T-helper 1 cell treated with Interleukin-12 subunit alpha and Interleukin-12 subunit beta and Interleukin-4 antibody, amounts not matched to agents 30 μg/mL and 1 μg/mL, for 36 hours (primary cell): ENCODE measurements around the gene ICOS.
"Not testable (repeated sequence)": the region's sequence is repeated elsewhere in the genome, so short reads cannot be mapped to it uniquely, and the experiment has no call there.

ENCODE experiments used
- H3K27ac Mint-ChIP-seq: one replicate; pipeline ENCODE4 v1.8.0; 2021; ENCODE audit warnings: mild to moderate bottlenecking, mixed read lengths
- H3K27me3 Mint-ChIP-seq: one replicate; pipeline ENCODE4 v1.8.0; 2021; ENCODE audit warnings: low read depth, mixed read lengths
- H3K36me3 Mint-ChIP-seq: one replicate; pipeline ENCODE4 v1.8.0; 2021; ENCODE audit warnings: low read depth, mixed read lengths
- H3K4me1 Mint-ChIP-seq: one replicate; pipeline ENCODE4 v1.8.0; 2021; ENCODE audit warnings: low read depth, mixed read lengths
- H3K4me3 Mint-ChIP-seq: one replicate; pipeline ENCODE4 v1.8.0; 2021; ENCODE audit warnings: mild to moderate bottlenecking, moderate library complexity, mixed read lengths
- H3K9me3 Mint-ChIP-seq: one replicate; pipeline ENCODE4 v1.8.0; 2021; ENCODE audit warnings: mixed read lengths

The ICOS gene

GRCh38 chr2:203972066-203972465 is 35.5 kb downstream of the ICOS start:
- Mint-ChIP-seq H3K4me1 (peaks cover 8% of the 10 kb centered on the region), H3K4me3 (no peak overlapping the region), H3K27ac (no peak overlapping the region), H3K36me3 (peaks cover 8% of the 10 kb centered on the region), H3K27me3 (no peaks in the 10 kb centered on the region), H3K9me3 (no peaks in the 10 kb centered on the region)

- Mint-ChIP-seq H3K27ac (no peak overlapping the region), H3K36me3 (peaks cover 8% of the 10 kb centered on the region), H3K9me3 (no peaks in the 10 kb centered on the region)
Measured at GRCh38 chr2:203973000-203973399, 36.4 kb downstream of the ICOS start.

GRCh38 chr2:203973676-203974075 is 37.1 kb downstream of the ICOS start:
- peaks cover 8% of the 10 kb centered on the region for H3K4me1 Mint-ChIP-seq
- H3K27me3 Mint-ChIP-seq = no peaks in the 10 kb centered on the region
- no peak overlapping the region for H3K27ac Mint-ChIP-seq
- no peak overlapping the region for H3K4me3 Mint-ChIP-seq
- peaks cover 8% of the 10 kb centered on the region for H3K36me3 Mint-ChIP-seq
- H3K9me3 Mint-ChIP-seq = no peaks in the 10 kb centered on the region

More at GRCh38 chr2:203973000-203973399, 36.4 kb downstream of the ICOS start:
- peaks cover 8% of the 10 kb centered on the region for H3K4me1 Mint-ChIP-seq
- H3K27me3 Mint-ChIP-seq = no peaks in the 10 kb centered on the region
- H3K4me3 Mint-ChIP-seq = no peak overlapping the region

GRCh38 chr2:203975912-203976311 is 39.3 kb downstream of the ICOS start:
- Mint-ChIP-seq H3K27me3 (no peaks in the 10 kb centered on the region), H3K9me3 (peaks cover 5% of the 10 kb centered on the region)

GRCh38 chr2:203982276-203982675 is 45.7 kb downstream of the ICOS start:
- H3K9me3 Mint-ChIP-seq = peaks cover 10% of the 10 kb centered on the region
- H3K27me3 Mint-ChIP-seq = no peaks in the 10 kb centered on the region
- H3K36me3 Mint-ChIP-seq = peaks cover 3% of the 10 kb centered on the region

More at GRCh38 chr2:203975912-203976311, 39.3 kb downstream of the ICOS start:
- H3K27ac Mint-ChIP-seq = no peak overlapping the region
- no peak overlapping the region for H3K4me3 Mint-ChIP-seq
- peaks cover 8% of the 10 kb centered on the region for H3K4me1 Mint-ChIP-seq
- peaks cover 3% of the 10 kb centered on the region for H3K36me3 Mint-ChIP-seq

GRCh38 chr2:203983064-203983715 is 46.6 kb downstream of the ICOS start:
- Mint-ChIP-seq H3K4me3 (no peak overlapping the region), H3K4me1 (peaks cover 13% of the 10 kb centered on the region), H3K27ac (no peak overlapping the region), H3K36me3 (peaks cover 3% of the 10 kb centered on the region), H3K27me3 (no peaks in the 10 kb centered on the region), H3K9me3 (peaks cover 10% of the 10 kb centered on the region)

More at GRCh38 chr2:203982276-203982675, 45.7 kb downstream of the ICOS start:
- peaks cover 6% of the 10 kb centered on the region for H3K4me1 Mint-ChIP-seq
- no peak overlapping the region for H3K27ac Mint-ChIP-seq
- no peak overlapping the region for H3K4me3 Mint-ChIP-seq

- H3K4me3 Mint-ChIP-seq, H3K27me3 Mint-ChIP-seq, H3K9me3 Mint-ChIP-seq, H3K36me3 Mint-ChIP-seq, H3K27ac Mint-ChIP-seq: not testable (repeated sequence)
- peaks cover 26% of the 10 kb centered on the region for H3K4me1 Mint-ChIP-seq
Measured at GRCh38 chr2:203985978-203986377, 49.4 kb downstream of the ICOS start.

GRCh38 chr2:203987959-203988358 is 51.4 kb downstream of the ICOS start:
- Mint-ChIP-seq H3K27me3 (no peaks in the 10 kb centered on the region), H3K9me3 (peaks cover under 1% of the 10 kb centered on the region), H3K36me3 (no peaks in the 10 kb centered on the region), H3K4me3 (no peak overlapping the region), H3K4me1 (peaks cover 26% of the 10 kb centered on the region), H3K27ac (peak overlapping the region; percentile 12)

- no peaks in the 10 kb centered on the region for H3K36me3 Mint-ChIP-seq
- H3K27ac Mint-ChIP-seq = peak overlapping the region; percentile 64
Measured at GRCh38 chr2:203988500-203989260, 52.1 kb downstream of the ICOS start.

GRCh38 chr2:203989521-203989920 is 53.0 kb downstream of the ICOS start:
- H3K9me3 Mint-ChIP-seq = no peaks in the 10 kb centered on the region
- no peaks in the 10 kb centered on the region for H3K27me3 Mint-ChIP-seq
- peak overlapping the region; percentile 17 for H3K4me3 Mint-ChIP-seq
- no peaks in the 10 kb centered on the region for H3K36me3 Mint-ChIP-seq
- H3K27ac Mint-ChIP-seq = peak overlapping the region; percentile 82
- H3K4me1 Mint-ChIP-seq = peaks cover 29% of the 10 kb centered on the region

More at GRCh38 chr2:203988500-203989260, 52.1 kb downstream of the ICOS start:
- H3K9me3 Mint-ChIP-seq = no peaks in the 10 kb centered on the region
- H3K27me3 Mint-ChIP-seq = no peaks in the 10 kb centered on the region
- peaks cover 26% of the 10 kb centered on the region for H3K4me1 Mint-ChIP-seq
- H3K4me3 Mint-ChIP-seq = peak overlapping the region; percentile 21

GRCh38 chr2:203992509-203992908 is 55.9 kb downstream of the ICOS start:
- Mint-ChIP-seq H3K27me3 (no peaks in the 10 kb centered on the region), H3K9me3 (peaks cover 3% of the 10 kb centered on the region), H3K4me1 (peaks cover 42% of the 10 kb centered on the region)

GRCh38 chr2:203993011-203993410 is 56.4 kb downstream of the ICOS start:
- Mint-ChIP-seq H3K4me3 (no peak overlapping the region), H3K4me1 (peaks cover 42% of the 10 kb centered on the region), H3K27ac (no peak overlapping the region), H3K27me3 (no peaks in the 10 kb centered on the region), H3K9me3 (peaks cover 3% of the 10 kb centered on the region), H3K36me3 (peaks cover 3% of the 10 kb centered on the region)

More at GRCh38 chr2:203992509-203992908, 55.9 kb downstream of the ICOS start:
- Mint-ChIP-seq H3K4me3 (no peak overlapping the region), H3K36me3 (peaks cover 3% of the 10 kb centered on the region), H3K27ac (no peak overlapping the region)

- no peak overlapping the region for H3K27ac Mint-ChIP-seq
- peaks cover 3% of the 10 kb centered on the region for H3K36me3 Mint-ChIP-seq
- no peak overlapping the region for H3K4me3 Mint-ChIP-seq
- H3K27me3 Mint-ChIP-seq = no peaks in the 10 kb centered on the region
- peaks cover 3% of the 10 kb centered on the region for H3K9me3 Mint-ChIP-seq
- peaks cover 45% of the 10 kb centered on the region for H3K4me1 Mint-ChIP-seq
Measured at GRCh38 chr2:203993560-203993959, 57.0 kb downstream of the ICOS start.

- Mint-ChIP-seq H3K4me1 (peaks cover 47% of the 10 kb centered on the region), H3K27me3 (no peaks in the 10 kb centered on the region), H3K27ac (peak overlapping the region; percentile 81), H3K4me3 (peak overlapping the region; percentile 65), H3K36me3 (peaks cover 3% of the 10 kb centered on the region), H3K9me3 (peaks cover 3% of the 10 kb centered on the region)
Measured at GRCh38 chr2:203994735-203995134, 58.2 kb downstream of the ICOS start.

- Mint-ChIP-seq H3K36me3 (peaks cover 7% of the 10 kb centered on the region), H3K27ac (no peak overlapping the region), H3K27me3 (no peaks in the 10 kb centered on the region), H3K4me3 (no peak overlapping the region), H3K4me1 (peaks cover 64% of the 10 kb centered on the region), H3K9me3 (peaks cover 8% of the 10 kb centered on the region)
Measured at GRCh38 chr2:203996692-203997091, 60.1 kb downstream of the ICOS start.
